Right atrium auricular region (tissue), 2 donors: ENCODE measurements around the gene TMEM150C. TPM values are rescaled to one million over a fixed set of nuclear protein-coding genes. Genes with fewer than 3 reads are reported as not detected.

Experiments
- DNase-seq: peaks from one replicate; pipeline ENCODE4 v3.0.0-alpha.2; 2019; ENCODE audit warnings: low spot score
- H3K27ac ChIP-seq, 2 donors: fragments of 200-600 bp; sonication (generic); 1 replicate in 1 of 2; 2 replicates in 1 of 2; pipeline ENCODE4 v1.5.1; 2016 to 2019
- H3K27me3 ChIP-seq, 2 donors: fragments of 200-600 bp; sonication (generic); one replicate each; pipeline versions ENCODE4 v1.5.1 to v1.6.0; 2017 to 2019
- H3K36me3 ChIP-seq: fragments of 200-600 bp; sonication (generic); one replicate; pipeline ENCODE4 v1.5.1; 2016
- H3K4me1 ChIP-seq, 2 donors: fragments of 200-600 bp; sonication (generic); one replicate each; pipeline versions ENCODE4 v1.5.1 to v1.6.0; 2017 to 2019
- H3K4me3 ChIP-seq, 2 donors: fragments of 200-600 bp; sonication (generic); 1 replicate in 1 of 2; 2 replicates in 1 of 2; pipeline ENCODE4 v1.5.1; 2017 to 2019; ENCODE audit warnings: mild to moderate bottlenecking in 1 of 2, moderate library complexity in 1 of 2
- H3K9me3 ChIP-seq, 2 donors: fragments of 200-600 bp; sonication (generic); one replicate each; pipeline ENCODE4 v1.5.1; 2019
- CTCF ChIP-seq, 2 donors: fragments of 200-600 bp; sonication (generic); IDR thresholded peaks; one replicate each; pipeline ENCODE4 v1.5.1; 2019; ENCODE audit warnings: antibody characterized with exemption in 2 of 2
- total RNA-seq, 2 donors: library from RNA; depleted of rRNA; stranded (reverse); fragments of >200 nt; gene quantifications; one replicate each; pipeline ENCODE4 v1.1.0, GENCODE V29; 2016

Gene TMEM150C
- total RNA-seq, 2 donors from 2014 or later, result 14.2 to 21.2 TPM

DNA sequence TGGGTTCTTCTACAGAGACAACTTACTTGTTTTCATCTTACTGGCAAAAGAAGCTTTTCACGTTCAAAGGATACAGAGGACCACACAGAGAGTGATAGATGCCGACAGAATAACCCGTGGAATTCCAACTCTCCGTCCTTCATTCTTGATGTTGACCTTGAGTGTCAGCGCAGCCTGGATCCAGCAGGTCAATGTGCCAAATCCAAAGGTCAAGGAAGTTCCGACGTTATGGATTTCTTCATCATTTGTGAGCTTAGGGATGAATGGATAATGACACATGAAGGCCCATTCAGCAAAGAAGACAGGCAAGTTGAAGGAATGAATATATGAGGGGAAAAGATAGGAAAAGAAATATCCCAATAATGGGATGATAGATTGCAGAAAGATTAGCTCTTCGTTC, 71.8 kb downstream of the TMEM150C start:
- Histone ChIP-seq H3K27me3 (no peaks in the 10 kb centered on the region), H3K9me3 (no peaks in the 10 kb centered on the region), H3K4me1 (no peaks in the 10 kb centered on the region), H3K36me3 (no peaks in the 10 kb centered on the region), H3K4me3 (no peak overlapping the region), H3K27ac (no peak overlapping the region)
- no peak for DNase-seq
- TF ChIP-seq CTCF (IDR thresholded peaks at IDR 0.05), result no peak

- H3K4me3 ChIP-seq, result no peak overlapping the region
- no peaks in the 10 kb centered on the region for H3K9me3 ChIP-seq
- H3K27ac ChIP-seq, result no peak overlapping the region
- H3K36me3 ChIP-seq, result no peaks in the 10 kb centered on the region
- no peak for TF ChIP-seq CTCF (IDR thresholded peaks at IDR 0.05)
- no peaks in the 10 kb centered on the region for H3K27me3 ChIP-seq
- no peaks in the 10 kb centered on the region for H3K4me1 ChIP-seq
- DNase-seq, result no peak
These were observed 72.7 kb downstream of the TMEM150C start for GRCh38 chr4:82489076-82489475.

GRCh38 chr4:82484996-82485783, 76.6 kb downstream of the TMEM150C start:
- H3K9me3 ChIP-seq, result no peaks in the 10 kb centered on the region
- DNase-seq, result no peak
- H3K4me1 ChIP-seq, result no peaks in the 10 kb centered on the region
- H3K36me3 ChIP-seq, result no peaks in the 10 kb centered on the region
- H3K27ac ChIP-seq, result no peak overlapping the region
- no peak for TF ChIP-seq CTCF (IDR thresholded peaks at IDR 0.05)
- no peak overlapping the region for H3K4me3 ChIP-seq
- no peaks in the 10 kb centered on the region for H3K27me3 ChIP-seq

DNA sequence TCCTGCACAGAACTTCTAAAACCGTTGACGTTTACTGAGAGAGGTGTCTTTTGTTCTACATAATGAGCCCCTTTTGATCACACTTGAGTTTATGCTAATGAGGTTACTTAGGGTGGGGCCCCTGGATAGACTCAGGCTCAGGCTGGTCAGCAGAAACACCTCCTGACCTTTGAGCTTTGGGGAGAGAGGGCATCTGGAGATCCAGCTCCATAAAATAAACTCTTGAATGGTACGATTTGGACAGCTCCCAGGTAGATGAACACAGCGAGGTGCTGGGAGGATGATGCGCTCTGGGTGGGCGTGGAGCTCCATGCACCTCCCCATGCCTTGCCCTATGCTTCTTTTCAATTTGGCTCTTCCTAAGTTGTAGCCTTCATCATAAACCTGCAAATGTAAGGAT, 79.4 kb downstream of the TMEM150C start:
- Histone ChIP-seq H3K36me3 (no peaks in the 10 kb centered on the region), H3K4me1 (no peaks in the 10 kb centered on the region), H3K27me3 (no peaks in the 10 kb centered on the region), H3K9me3 (no peaks in the 10 kb centered on the region), H3K27ac (no peak overlapping the region), H3K4me3 (no peak overlapping the region)
- TF ChIP-seq CTCF (IDR thresholded peaks at IDR 0.05), result no peak
- DNase-seq, result no peak

DNA sequence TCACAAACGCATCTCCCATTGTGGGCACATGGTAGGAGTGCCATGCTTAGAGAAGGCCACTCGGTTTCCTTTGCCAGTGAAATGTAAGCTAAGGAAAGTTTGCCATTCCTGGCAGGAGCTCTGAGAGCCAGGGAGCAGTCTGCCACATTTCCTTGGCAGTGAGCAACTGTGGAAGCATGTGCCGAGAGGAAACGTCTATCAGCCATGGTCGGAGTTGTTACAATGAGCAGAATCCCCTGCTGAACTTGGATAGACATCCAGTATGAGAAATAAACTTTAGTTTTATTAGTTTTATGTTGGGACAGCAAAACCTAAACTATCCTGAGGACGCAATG, 80.3 kb downstream of the TMEM150C start:
- Histone ChIP-seq H3K4me1 (no peaks in the 10 kb centered on the region), H3K4me3 (no peak overlapping the region), H3K27ac (no peak overlapping the region), H3K36me3 (no peaks in the 10 kb centered on the region), H3K27me3 (no peaks in the 10 kb centered on the region), H3K9me3 (no peaks in the 10 kb centered on the region)
- TF ChIP-seq CTCF (IDR thresholded peaks at IDR 0.05), result no peak
- DNase-seq, result no peak
